GM18873 (cell line): ENCODE results near the gene ZFPM1.

Source experiments
- ATAC-seq: cut with Tn5 transposase; IDR thresholded peaks from one replicate; pipeline ENCODE4 v1.9.1; 2021; ENCODE audit warnings: mild to moderate bottlenecking, moderate library complexity, moderate number of reproducible peaks; ENCODE audit not compliant: unreplicated experiment, low FRiP score

The ZFPM1 gene

GRCh38 chr16:88524274-88524972, 71.3 kb downstream of the ZFPM1 start:
- no peak for ATAC-seq

- ATAC-seq, result no peak
Measured at GRCh38 chr16:88524973-88525662, 72.0 kb downstream of the ZFPM1 start.

DNA sequence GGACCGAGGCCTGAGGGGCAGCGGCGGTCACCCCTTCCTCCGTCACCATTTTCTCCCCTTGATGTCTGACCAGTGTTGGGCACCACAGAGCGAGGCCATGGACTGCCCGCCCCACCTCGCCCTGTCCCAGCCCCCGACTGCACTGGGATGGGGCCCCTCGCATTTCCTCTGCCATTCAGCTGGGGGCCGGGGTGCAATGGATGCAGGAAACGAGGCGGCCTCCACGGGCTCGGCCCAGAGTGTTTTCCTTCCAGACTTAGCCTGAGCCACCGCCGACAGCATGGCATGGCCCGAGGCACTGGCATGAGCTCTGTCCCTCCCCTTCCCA, 72.5 kb downstream of the ZFPM1 start:
- no peak for ATAC-seq

- no peak for ATAC-seq
Measured at GRCh38 chr16:88526008-88526905, 73.2 kb downstream of the ZFPM1 start.

DNA sequence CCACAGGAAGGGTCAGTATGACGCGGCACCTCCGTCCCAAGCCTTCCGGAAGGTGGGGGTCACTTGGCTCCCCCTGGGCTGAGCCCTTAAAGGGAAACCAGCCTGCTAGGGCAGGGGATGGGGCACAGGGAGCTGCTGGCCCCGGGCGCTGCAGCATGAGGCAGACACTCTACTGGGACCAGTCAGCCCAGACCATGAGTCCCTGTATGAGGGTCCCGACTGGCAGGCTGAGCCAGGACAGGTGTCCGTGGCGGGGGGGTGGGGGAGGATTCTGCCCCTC, 73.8 kb downstream of the ZFPM1 start:
- ATAC-seq, result no peak

GRCh38 chr16:88527186-88527936, 74.3 kb downstream of the ZFPM1 start:
- ATAC-seq, result no peak

DNA sequence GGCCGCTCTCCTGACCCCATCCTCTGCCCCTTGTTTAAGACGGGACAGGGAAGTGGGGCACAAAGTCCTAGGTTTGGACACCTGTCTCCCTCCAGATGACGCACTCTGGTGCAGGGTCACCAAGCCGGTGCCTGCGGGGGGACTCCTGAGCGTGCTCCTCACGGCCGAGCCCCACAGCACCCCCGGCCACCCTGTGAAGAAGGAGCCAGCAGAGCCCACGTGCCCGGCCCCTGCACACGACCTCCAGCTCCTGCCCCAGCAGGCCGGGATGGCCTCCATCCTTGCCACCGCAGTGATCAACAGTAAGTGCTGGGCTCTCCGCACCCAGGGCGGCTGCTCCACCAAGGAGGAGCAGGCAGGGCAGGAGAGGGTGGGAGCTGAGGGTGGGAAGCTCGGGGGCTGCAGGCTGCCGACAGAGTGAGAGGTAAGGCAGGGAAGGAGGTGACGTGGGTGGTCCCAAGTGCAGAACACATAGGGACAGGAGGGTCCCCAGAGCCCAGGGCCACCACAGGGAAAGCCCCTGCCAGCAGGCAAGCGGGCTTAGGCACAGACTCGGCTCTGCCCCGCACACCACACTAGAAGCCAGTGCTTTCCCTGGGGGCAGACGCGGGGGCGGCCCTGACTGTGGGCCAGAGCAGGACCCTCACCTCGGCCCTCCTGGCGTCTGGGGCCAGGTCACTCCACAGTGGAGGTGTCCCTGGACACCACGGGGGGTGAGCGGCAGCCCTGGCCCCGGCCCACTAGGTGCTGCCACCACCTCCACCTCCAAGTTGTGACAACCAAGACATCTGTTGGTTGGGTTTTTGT, 75.1 kb downstream of the ZFPM1 start:
- no peak for ATAC-seq

- ATAC-seq, result no peak
Measured at GRCh38 chr16:88528902-88529318, 75.8 kb downstream of the ZFPM1 start.

DNA sequence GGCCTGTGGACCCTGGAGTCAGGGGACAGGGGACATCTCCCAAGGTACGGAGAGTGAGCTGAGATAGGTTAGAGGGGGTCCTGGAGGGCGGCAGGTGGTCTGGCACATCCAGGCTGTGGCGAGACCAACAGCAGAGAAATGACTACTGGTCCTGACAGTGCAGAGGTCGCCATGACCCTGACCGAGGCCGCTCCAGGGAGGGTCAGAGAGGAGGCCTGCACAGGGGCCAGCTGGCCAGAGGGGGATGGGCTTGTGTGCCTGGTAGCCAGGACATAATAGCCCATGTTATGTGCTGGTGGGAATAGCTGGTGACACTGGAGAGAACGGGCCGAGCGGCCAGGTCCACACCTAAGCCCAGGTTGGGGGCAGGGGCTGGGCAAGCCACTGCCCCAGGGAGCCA, 76.5 kb downstream of the ZFPM1 start:
- no peak for ATAC-seq

- no peak for ATAC-seq
Measured at GRCh38 chr16:88530051-88530857, 77.2 kb downstream of the ZFPM1 start.

GRCh38 chr16:88530858-88531203, 77.8 kb downstream of the ZFPM1 start:
- ATAC-seq, result no peak

DNA sequence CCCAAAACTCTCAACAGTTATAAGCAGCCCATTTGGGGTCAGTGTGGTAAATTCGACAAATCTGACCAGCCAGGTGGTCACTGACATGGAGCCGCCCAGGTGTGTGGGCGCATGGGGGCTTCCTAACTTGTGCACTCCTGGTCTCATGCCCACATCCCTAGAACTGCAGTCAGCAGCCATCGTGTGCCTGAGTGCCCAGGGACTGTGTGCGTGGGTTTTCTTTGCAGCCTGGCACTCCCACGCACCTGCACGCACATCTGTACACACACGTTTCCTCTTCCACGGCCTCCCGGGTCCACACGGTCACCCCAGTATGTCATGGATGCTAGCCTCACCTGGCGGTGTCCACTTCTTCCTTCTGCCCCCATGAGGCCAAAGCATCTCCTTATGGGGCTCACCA, 78.3 kb downstream of the ZFPM1 start:
- no peak for ATAC-seq

GRCh38 chr16:88531931-88532433, 78.9 kb downstream of the ZFPM1 start:
- no peak for ATAC-seq

DNA sequence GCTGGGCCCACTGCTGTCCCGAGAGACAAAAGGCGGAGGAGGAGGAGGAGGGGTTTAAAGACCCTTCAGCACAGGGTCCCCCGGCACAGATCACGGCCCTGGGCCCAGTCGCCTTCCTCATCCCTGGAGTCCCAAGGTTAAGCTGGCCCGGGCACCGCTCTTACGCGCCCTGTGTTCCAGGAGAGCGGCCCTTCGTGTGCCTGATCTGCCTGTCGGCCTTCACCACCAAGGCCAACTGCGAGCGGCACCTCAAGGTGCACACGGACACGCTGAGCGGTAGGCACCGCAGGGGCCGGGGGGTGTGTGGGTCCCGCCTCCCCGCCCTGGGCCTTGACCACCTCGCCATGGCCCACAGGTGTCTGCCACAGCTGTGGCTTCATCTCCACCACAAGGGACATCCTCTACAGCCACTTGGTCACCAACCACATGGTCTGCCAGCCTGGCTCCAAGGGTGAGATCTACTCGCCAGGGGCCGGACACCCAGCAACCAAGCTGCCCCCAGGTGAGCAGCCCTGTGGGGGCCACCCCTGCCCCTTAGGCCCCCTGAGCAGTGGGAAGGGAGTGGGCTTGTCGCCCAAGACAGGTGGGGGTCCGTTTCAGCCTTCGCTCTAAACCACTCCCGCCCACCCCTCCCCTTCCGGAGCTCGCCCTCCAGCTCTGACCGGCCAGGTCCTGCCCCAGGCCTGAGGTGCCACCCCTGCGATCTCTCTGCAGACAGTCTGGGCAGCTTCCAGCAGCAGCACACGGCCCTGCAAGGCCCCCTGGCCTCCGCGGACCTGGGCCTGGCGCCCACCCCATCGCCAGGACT, 79.6 kb downstream of the ZFPM1 start:
- no peak for ATAC-seq

GRCh38 chr16:88533381-88533917, 80.4 kb downstream of the ZFPM1 start:
- no peak for ATAC-seq

GRCh38 chr16:88533932-88534637, 81.0 kb downstream of the ZFPM1 start:
- no peak for ATAC-seq

GRCh38 chr16:88534638-88535190, 81.6 kb downstream of the ZFPM1 start:
- ATAC-seq, result no peak
